ENCODE results near the gene NEK10. TPM values are rescaled to one million over a fixed set of nuclear protein-coding genes. Genes with fewer than 3 reads are reported as not detected.
"Not testable (repeated sequence)": the region's sequence is repeated elsewhere in the genome, so short reads cannot be mapped to it uniquely, and the experiment has no call there.

NEK10 gene, protein sequence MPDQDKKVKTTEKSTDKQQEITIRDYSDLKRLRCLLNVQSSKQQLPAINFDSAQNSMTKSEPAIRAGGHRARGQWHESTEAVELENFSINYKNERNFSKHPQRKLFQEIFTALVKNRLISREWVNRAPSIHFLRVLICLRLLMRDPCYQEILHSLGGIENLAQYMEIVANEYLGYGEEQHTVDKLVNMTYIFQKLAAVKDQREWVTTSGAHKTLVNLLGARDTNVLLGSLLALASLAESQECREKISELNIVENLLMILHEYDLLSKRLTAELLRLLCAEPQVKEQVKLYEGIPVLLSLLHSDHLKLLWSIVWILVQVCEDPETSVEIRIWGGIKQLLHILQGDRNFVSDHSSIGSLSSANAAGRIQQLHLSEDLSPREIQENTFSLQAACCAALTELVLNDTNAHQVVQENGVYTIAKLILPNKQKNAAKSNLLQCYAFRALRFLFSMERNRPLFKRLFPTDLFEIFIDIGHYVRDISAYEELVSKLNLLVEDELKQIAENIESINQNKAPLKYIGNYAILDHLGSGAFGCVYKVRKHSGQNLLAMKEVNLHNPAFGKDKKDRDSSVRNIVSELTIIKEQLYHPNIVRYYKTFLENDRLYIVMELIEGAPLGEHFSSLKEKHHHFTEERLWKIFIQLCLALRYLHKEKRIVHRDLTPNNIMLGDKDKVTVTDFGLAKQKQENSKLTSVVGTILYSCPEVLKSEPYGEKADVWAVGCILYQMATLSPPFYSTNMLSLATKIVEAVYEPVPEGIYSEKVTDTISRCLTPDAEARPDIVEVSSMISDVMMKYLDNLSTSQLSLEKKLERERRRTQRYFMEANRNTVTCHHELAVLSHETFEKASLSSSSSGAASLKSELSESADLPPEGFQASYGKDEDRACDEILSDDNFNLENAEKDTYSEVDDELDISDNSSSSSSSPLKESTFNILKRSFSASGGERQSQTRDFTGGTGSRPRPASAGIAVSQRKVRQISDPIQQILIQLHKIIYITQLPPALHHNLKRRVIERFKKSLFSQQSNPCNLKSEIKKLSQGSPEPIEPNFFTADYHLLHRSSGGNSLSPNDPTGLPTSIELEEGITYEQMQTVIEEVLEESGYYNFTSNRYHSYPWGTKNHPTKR
- 6.0 TPM for polyA plus RNA-seq (ENCODE audit: insufficient read length)

- peak; percentile 90 for DNase-seq
These were observed at the start of gene NEK10 for GRCh38 chr3:27368831-27369607. Gene NEK10 (minus strand): TSS chr3:27369383. CDS start chr3:27352882, 16,501 bp downstream.

DNA sequence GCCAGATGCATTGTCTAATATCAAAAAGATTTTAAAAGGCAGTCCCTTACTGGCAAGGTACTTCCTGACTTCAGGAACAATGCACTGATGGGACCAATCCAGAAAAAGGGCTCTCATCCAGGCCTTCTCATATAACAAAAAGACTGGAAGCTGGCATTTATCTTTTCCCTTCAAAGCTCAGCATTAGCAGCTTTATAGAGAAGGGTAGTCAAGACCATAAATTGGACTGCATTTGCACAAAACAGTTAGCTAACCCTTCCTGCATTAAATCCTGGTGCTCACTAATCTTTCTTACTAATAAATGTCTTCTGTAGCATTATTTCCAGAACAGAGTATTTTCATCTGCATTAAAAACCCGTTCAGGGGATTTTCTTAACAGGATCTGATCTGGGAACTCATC lies 46.0 kb upstream of the NEK10 start:
- DNase-seq: no peak

DNA sequence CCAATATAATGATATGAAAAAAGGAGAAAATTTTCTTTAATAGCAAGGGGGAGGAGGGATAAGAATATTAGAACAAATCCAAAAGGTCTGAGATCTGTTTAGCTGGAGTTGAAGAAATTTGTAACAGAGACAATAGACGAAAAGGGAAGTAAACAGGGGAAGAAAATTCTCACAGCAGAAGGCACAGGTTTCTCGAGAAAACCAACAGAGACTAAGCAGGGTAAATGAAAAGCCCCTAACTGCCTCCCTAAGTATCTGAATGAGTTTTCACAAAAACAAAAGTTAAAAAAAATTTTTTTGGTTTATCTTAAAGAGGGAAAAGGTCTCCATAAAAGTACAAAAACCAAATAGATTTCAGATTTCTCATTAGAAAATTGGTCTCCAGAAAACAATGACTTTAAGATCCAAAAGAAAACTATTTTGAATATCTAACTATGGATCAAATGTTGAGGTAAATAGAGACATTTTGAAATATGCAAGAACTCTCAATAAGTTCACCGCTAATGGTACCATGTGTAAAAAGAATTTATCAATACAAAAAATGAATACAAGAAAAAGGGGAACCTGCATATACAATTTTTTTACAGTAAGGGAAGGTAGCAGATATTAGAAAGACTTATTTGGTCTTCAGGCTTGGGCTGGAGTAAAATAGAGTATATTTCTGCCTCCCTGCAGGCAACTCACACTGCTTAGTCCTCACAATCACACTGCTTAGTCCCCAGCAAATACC lies 23.9 kb upstream of the NEK10 start:
- no peak for DNase-seq

DNA sequence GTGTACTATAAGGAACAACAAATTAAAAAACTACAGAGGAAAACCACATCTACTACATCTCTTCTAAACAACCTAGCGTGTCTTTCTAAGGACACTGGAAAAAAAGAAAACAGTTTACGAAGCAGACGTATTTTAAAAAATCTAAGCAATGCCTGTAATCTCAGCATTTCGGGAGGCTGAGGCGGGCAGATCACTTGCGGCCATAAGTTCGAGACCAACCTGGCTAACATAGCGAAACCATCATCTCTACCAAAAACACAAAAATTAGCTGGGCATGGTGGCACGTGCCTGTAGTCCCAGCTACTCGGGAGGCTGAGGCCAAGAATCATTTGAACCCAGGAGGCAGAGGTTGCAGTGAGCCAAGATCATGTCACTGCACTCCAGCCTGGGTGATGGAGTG lies 23.2 kb upstream of the NEK10 start:
- DNase-seq: not testable (repeated sequence)

- no peak for DNase-seq
These were observed 22.6 kb upstream of the NEK10 start for GRCh38 chr3:27391796-27392195.

- no peak for DNase-seq
These were observed 18.4 kb upstream of the NEK10 start for GRCh38 chr3:27387625-27388024.

DNA sequence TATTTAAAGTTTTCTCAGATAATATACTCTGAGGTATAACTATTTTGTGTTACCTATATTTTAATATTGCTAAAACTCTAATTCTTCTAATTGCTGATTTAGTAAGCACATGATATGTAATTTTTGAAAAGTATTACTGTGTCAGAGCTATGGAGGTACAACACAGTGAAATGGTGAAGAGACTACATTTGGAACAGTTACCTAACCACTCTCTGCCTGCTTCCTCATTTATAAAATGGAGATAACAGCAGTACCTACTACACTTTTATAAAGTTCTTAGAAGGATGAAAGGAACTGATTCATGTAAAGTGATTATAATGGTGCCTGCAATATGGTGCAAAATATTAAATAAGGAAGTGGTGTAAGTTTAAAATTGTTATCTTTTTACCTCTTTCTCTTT lies 16.3 kb upstream of the NEK10 start:
- no peak for DNase-seq

GRCh38 chr3:27384191-27384590 lies 15.0 kb upstream of the NEK10 start:
- no peak for DNase-seq

DNA sequence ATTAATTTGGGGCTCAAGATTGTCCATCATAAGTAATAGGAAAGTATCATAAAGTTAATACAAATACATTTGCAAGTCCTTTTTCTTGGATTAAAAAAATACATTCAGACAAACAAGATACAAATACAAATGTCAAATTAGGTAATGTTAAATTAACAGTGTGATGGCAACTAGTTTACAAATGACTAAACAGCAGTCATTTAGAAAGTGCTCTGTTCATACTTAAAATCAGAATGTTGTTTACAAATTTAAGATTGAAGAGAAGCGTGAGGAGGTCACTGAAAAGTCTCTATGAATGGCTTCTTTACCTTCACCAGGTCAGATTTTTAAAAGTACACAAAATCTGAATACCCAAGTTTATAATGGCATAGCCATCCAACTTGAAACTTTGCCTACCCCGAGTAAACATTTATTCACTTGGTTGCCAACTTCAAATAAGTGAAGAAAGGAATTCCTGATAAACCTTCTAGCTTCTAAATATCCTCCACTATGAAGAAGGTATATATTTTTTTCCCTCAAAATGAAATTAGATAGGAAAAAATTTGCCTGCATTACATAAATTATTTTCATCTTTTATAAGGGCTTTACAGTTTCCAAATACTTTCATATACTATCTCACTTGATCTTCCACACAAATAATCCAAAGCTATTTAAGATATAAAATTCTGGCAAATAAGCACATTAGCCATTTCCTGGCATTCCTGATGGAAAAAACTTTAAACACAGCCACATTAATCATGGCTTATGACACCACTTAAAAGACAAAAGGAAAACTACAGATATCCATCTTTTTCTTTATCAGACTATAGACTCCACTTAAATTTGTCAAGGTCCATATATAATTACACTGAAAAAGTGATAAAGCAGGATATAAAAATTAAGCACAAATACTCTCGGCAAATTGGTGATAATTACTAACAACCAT lies 11.5 kb upstream of the NEK10 start:
- no peak for DNase-seq

GRCh38 chr3:27378331-27378730 lies 9.1 kb upstream of the NEK10 start:
- no peak for DNase-seq

GRCh38 chr3:27376109-27376772 lies 7.1 kb upstream of the NEK10 start:
- no peak for DNase-seq

GRCh38 chr3:27366062-27366591 lies 3.1 kb downstream of the NEK10 start:
- DNase-seq: no peak

GRCh38 chr3:27360113-27361078 lies 8.8 kb downstream of the NEK10 start:
- no peak for DNase-seq

- DNase-seq: no peak
These were observed 10.8 kb downstream of the NEK10 start for GRCh38 chr3:27358372-27358771.

GRCh38 chr3:27357665-27358258 lies 11.4 kb downstream of the NEK10 start:
- DNase-seq: peak; percentile 46

DNA sequence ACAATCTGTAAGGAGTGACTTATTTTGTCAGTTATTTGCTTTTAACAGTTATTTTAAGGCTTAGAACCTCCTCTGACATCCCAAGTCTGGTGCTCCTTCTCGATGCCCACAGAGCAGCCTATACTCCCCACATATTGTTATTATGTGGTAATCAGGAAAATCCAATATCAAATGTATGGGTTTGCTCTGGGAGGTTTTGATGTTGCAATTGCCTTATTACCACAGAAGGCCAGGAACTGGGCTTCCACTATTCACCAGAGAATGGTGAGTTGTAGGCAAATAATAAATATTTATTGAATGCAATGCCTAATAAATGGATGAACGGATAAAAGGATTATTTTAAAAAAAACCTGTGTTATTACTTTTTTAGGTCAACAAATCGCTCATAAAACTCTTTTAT lies 12.2 kb downstream of the NEK10 start:
- DNase-seq: no peak

DNA sequence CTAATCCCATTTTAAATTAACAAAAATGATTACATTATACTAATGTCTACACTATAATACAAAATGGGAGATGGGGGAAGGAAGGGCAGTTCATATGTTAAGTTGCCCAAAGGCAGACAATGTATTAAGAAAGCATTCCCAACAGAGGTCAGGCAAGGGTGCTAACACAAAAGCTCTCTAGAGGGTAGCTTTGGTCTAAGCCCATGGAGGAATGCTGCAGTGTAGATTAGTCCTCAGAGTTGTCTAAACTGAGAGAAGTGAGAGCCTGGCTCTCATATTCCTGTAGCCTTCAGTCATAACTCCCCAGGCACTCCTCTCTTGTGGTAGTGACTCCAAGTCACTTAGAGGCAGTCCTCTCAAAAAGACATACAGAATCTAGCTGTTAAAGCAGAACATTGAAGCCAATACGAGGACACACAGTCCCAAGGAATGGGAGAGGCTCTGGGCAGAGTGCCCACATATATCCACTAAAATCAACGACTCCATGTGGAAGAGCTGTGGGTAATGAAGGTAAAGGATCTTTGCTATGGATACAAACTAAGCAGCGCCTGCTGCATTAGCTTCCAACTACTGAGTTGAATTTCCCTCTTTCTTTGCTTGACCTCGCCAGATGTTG lies 14.5 kb downstream of the NEK10 start:
- no peak for DNase-seq

All from hindlimb muscle (tissue), 1 donor.